T-helper 17 cell (primary cell): ENCODE measurements around the gene TAS2R16. TPM values are rescaled to one million over a fixed set of nuclear protein-coding genes. Genes with fewer than 3 reads are reported as not detected.

Source experiments
- ATAC-seq: fragments of 150-1000 bp; cut with Tn5 transposase; 2 replicates; pipeline ENCODE4 v1.10.0; 2021; ENCODE audit warnings: mild to moderate bottlenecking, moderate library complexity
- DNase-seq, 3 donors: peaks; one replicate each; pipeline versions ENCODE4 v3.0.0 to v3.0.0-alpha.2; 2020 to 2021
- H3K9me3 ChIP-seq: one replicate; pipeline ENCODE4 v1.7.0; 2013; ENCODE audit warnings: low read length, mild to moderate bottlenecking; ENCODE audit not compliant: control insufficient read depth, poor library complexity, severe bottlenecking
- H3K27ac Mint-ChIP-seq: one replicate; pipeline ENCODE4 v1.8.0; 2022; ENCODE audit warnings: mild to moderate bottlenecking, moderate library complexity, mixed read lengths
- H3K27me3 Mint-ChIP-seq: one replicate; pipeline ENCODE4 v1.8.0; 2022; ENCODE audit warnings: mixed read lengths
- H3K36me3 Mint-ChIP-seq: one replicate; pipeline ENCODE4 v1.8.0; 2022; ENCODE audit warnings: low read depth, mixed read lengths
- H3K4me1 Mint-ChIP-seq: one replicate; pipeline ENCODE4 v1.8.0; 2022; ENCODE audit warnings: mild to moderate bottlenecking, mixed read lengths
- H3K4me3 Mint-ChIP-seq: one replicate; pipeline ENCODE4 v1.8.0; 2022; ENCODE audit warnings: mild to moderate bottlenecking, moderate library complexity, mixed read lengths
- total RNA-seq, 4 donors: library from RNA in 2 of 4; stranded (reverse) in 2 of 4; gene quantifications; one replicate each; pipeline ENCODE4 v1.2.3 and lab custom pipeline; 2022 to 2026

Gene TAS2R16
- total RNA-seq, 2 donors from 2014 or later, result not detected

DNA sequence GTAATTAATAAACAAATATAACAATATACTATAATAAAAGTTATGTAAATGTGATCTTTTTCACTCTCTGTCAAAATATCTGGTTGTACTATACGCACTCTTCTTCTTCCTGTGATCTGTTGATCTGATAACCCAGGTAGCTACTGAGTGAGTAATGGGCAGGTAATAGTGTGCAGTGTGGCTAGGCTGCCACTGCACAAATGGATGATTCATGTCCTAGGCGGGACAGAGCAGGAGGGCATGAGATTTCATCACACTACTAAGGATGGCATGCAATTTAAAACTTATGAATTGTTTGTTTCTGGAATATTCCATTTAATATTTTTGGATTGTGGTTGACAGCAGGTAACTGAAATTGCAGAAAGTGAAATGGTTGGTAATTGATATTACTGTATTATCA is 44.5 kb downstream of the TAS2R16 start:
- no peaks in the 10 kb centered on the region for H3K4me1 Mint-ChIP-seq
- no peaks in the 10 kb centered on the region for H3K36me3 Mint-ChIP-seq
- H3K27ac Mint-ChIP-seq, result no peak overlapping the region
- ATAC-seq (no peak), DNase-seq (no peak)
- no peaks in the 10 kb centered on the region for H3K27me3 Mint-ChIP-seq
- no peaks in the 10 kb centered on the region for H3K9me3 ChIP-seq
- no peak overlapping the region for H3K4me3 Mint-ChIP-seq

DNA sequence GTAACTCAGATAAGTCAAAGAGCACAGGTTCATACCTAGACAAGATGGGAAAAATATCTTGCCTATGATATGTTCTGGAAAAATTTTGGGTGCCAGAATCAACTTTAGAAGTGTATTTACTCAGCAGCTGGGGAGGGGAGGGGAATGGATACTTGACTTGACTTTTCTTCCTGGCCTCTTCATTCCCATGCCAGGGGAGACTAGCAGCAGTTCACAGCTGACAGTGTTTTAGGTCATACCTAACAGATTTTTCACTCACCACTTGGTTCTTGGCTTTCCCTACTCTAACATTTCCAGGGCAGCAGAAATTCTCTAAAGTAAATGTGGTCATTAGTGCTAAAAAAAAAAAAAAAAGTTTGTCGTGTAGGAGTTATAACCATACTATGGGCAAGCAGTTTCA is 46.3 kb downstream of the TAS2R16 start:
- no peaks in the 10 kb centered on the region for H3K9me3 ChIP-seq
- H3K36me3 Mint-ChIP-seq, result no peaks in the 10 kb centered on the region
- ATAC-seq, result no peak
- H3K27me3 Mint-ChIP-seq, result no peaks in the 10 kb centered on the region
- no peak for DNase-seq
- no peak overlapping the region for H3K27ac Mint-ChIP-seq
- no peak overlapping the region for H3K4me3 Mint-ChIP-seq
- no peaks in the 10 kb centered on the region for H3K4me1 Mint-ChIP-seq

Other genes with a start within 250 kb of the TAS2R16 start
- gene CADPS2, start 109.2 kb downstream of the TAS2R16 start, total RNA-seq, result not detected
- gene SLC13A1, start 204.3 kb upstream of the TAS2R16 start, total RNA-seq, result not detected